ENCODE data around the gene SLC16A2. TPM values are rescaled to one million over a fixed set of nuclear protein-coding genes. Genes with fewer than 3 reads are reported as not detected.

Gene SLC16A2
- total and polyA plus RNA-seq, 2 donors from 2014 or later, result 13.8 to 17.2 TPM

- Histone ChIP-seq H3K4me3 (ENCODE audit: low read length in 3 of 3) (no peak overlapping the region), H3K9me3 (ENCODE audit: control insufficient read depth in 2 of 3, insufficient read depth in 1 of 3, low read length in 3 of 3) (no peaks in the 10 kb centered on the region), H3K27ac (ENCODE audit: low read depth in 2 of 2, low read length in 2 of 2) (no peak overlapping the region), H3K27me3 (ENCODE audit: control insufficient read depth, insufficient read depth, low read length) (no peaks in the 10 kb centered on the region), H3K9ac (ENCODE audit: low read length in 3 of 3) (no peak overlapping the region), H3K4me1 (ENCODE audit: control insufficient read depth in 2 of 3, insufficient read depth in 2 of 3, low read depth in 1 of 3, low read length in 3 of 3) (no peaks in the 10 kb centered on the region), H3K36me3 (ENCODE audit: control insufficient read depth in 2 of 3, insufficient read depth in 3 of 3, low read length in 3 of 3) (no peaks in the 10 kb centered on the region)
- TF ChIP-seq CTCF (IDR thresholded peaks at IDR 0.05; ENCODE audit: borderline replicate concordance, extremely low read depth, insufficient read depth), result peak; percentile 43
- FAIRE-seq (no peak), DNase-seq (peak in 4 of 5 donors; percentile 44 to 68 (median 50))
- intact Hi-C loops (cut with DNase I), result loop anchor here (10.0 kb wide), 1 partner anchor 162 kb away; no protein-coding TSS in a partner anchor
These were observed 38.7 kb upstream of the SLC16A2 start for GRCh38 chrX:74382613-74383012.

- no peak for FAIRE-seq
- intact Hi-C loops (cut with DNase I), result loop anchor here (10.0 kb wide), 1 partner anchor 161 kb away; no protein-coding TSS in a partner anchor
These were observed 37.7 kb upstream of the SLC16A2 start for GRCh38 chrX:74383611-74384010.

GRCh38 chrX:74389016-74389722 lies 32.1 kb upstream of the SLC16A2 start:
- Histone ChIP-seq H3K27ac (ENCODE audit: low read depth in 2 of 2, low read length in 2 of 2) (no peak overlapping the region), H3K9me3 (ENCODE audit: control insufficient read depth in 2 of 3, insufficient read depth in 1 of 3, low read length in 3 of 3) (no peaks in the 10 kb centered on the region), H3K9ac (ENCODE audit: low read length in 3 of 3) (no peak overlapping the region), H3K4me1 (ENCODE audit: control insufficient read depth in 2 of 3, insufficient read depth in 2 of 3, low read depth in 1 of 3, low read length in 3 of 3) (no peaks in the 10 kb centered on the region), H3K4me3 (ENCODE audit: low read length in 3 of 3) (no peak overlapping the region), H3K27me3 (ENCODE audit: control insufficient read depth, insufficient read depth, low read length) (no peaks in the 10 kb centered on the region), H3K36me3 (ENCODE audit: control insufficient read depth in 2 of 3, insufficient read depth in 3 of 3, low read length in 3 of 3) (no peaks in the 10 kb centered on the region)
- DNase-seq (no peak), FAIRE-seq (no peak)
- intact Hi-C loops (cut with DNase I), result loop anchor here (10.0 kb wide), 1 partner anchor 156 kb away; no protein-coding TSS in a partner anchor
- no peak for TF ChIP-seq CTCF (IDR thresholded peaks at IDR 0.05; ENCODE audit: borderline replicate concordance, extremely low read depth, insufficient read depth)

More at GRCh38 chrX:74383611-74384010, 37.7 kb upstream of the SLC16A2 start:
- H3K36me3 ChIP-seq (ENCODE audit: control insufficient read depth in 2 of 3, insufficient read depth in 3 of 3, low read length in 3 of 3), result no peaks in the 10 kb centered on the region
- no peak overlapping the region for H3K27ac ChIP-seq (ENCODE audit: low read depth in 2 of 2, low read length in 2 of 2)
- H3K9me3 ChIP-seq (ENCODE audit: control insufficient read depth in 2 of 3, insufficient read depth in 1 of 3, low read length in 3 of 3), result no peaks in the 10 kb centered on the region
- H3K4me1 ChIP-seq (ENCODE audit: control insufficient read depth in 2 of 3, insufficient read depth in 2 of 3, low read depth in 1 of 3, low read length in 3 of 3), result no peaks in the 10 kb centered on the region
- peak in 4 of 5 donors; percentile 22 to 66 (median 42) for DNase-seq
- no peaks in the 10 kb centered on the region for H3K27me3 ChIP-seq (ENCODE audit: control insufficient read depth, insufficient read depth, low read length)
- no peak overlapping the region for H3K9ac ChIP-seq (ENCODE audit: low read length in 3 of 3)
- TF ChIP-seq CTCF (IDR thresholded peaks at IDR 0.05; ENCODE audit: borderline replicate concordance, extremely low read depth, insufficient read depth), result peak; percentile 48
- H3K4me3 ChIP-seq (ENCODE audit: low read length in 3 of 3), result no peak overlapping the region
